NCI-H2107 (cell line): ENCODE results near the gene BMP8A.
"Not testable (repeated sequence)": the region's sequence is repeated elsewhere in the genome, so short reads cannot be mapped to it uniquely, and the experiment has no call there.

Source experiments
- DNase-seq: peaks from one replicate; lab custom pipeline; 2025; lab: John Stamatoyannopoulos, UW

BMP8A gene

GRCh38 chr1:39483276-39483675 lies 8.2 kb upstream of the BMP8A start:
- DNase-seq: no peak

- no peak for DNase-seq
These were observed 6.9 kb upstream of the BMP8A start for GRCh38 chr1:39484564-39484963.

- DNase-seq: no peak
These were observed 6.2 kb upstream of the BMP8A start for GRCh38 chr1:39485046-39485803.

GRCh38 chr1:39488012-39488545 lies 3.4 kb upstream of the BMP8A start:
- no peak for DNase-seq

- DNase-seq: no peak
These were observed 2.5 kb upstream of the BMP8A start for GRCh38 chr1:39488793-39489566.

- no peak for DNase-seq
These were observed 1.7 kb upstream of the BMP8A start for GRCh38 chr1:39489567-39490239.

- peak; percentile 100 for DNase-seq
These were observed 765 bp upstream of the BMP8A start for GRCh38 chr1:39490596-39491145.

- DNase-seq: not testable (repeated sequence)
These were observed 944 bp downstream of the BMP8A start for GRCh38 chr1:39492118-39493042.

GRCh38 chr1:39493043-39493810 lies 1.8 kb downstream of the BMP8A start:
- not testable (repeated sequence) for DNase-seq

- no peak for DNase-seq
These were observed 3.4 kb downstream of the BMP8A start for GRCh38 chr1:39494671-39495410.

GRCh38 chr1:39496520-39496919 lies 5.1 kb downstream of the BMP8A start:
- DNase-seq: not testable (repeated sequence)

- no peak for DNase-seq
These were observed 6.1 kb downstream of the BMP8A start for GRCh38 chr1:39497585-39497984.

- not testable (repeated sequence) for DNase-seq
These were observed 6.8 kb downstream of the BMP8A start for GRCh38 chr1:39498096-39498710.

GRCh38 chr1:39498821-39499220 lies 7.4 kb downstream of the BMP8A start:
- not testable (repeated sequence) for DNase-seq

GRCh38 chr1:39499668-39500067 lies 8.2 kb downstream of the BMP8A start:
- DNase-seq: no peak

- no peak for DNase-seq
These were observed 9.5 kb downstream of the BMP8A start for GRCh38 chr1:39500862-39501389.

GRCh38 chr1:39501666-39502065 lies 10.2 kb downstream of the BMP8A start:
- DNase-seq: no peak

- DNase-seq: not testable (repeated sequence)
These were observed 13.0 kb downstream of the BMP8A start for GRCh38 chr1:39504436-39504835.

- no peak for DNase-seq
These were observed 13.9 kb downstream of the BMP8A start for GRCh38 chr1:39505289-39505688.
